Measurements from ENCODE around the gene CDR2.
"Not testable (repeated sequence)": the region's sequence is repeated elsewhere in the genome, so short reads cannot be mapped to it uniquely, and the experiment has no call there.

CDR2 gene

DNA sequence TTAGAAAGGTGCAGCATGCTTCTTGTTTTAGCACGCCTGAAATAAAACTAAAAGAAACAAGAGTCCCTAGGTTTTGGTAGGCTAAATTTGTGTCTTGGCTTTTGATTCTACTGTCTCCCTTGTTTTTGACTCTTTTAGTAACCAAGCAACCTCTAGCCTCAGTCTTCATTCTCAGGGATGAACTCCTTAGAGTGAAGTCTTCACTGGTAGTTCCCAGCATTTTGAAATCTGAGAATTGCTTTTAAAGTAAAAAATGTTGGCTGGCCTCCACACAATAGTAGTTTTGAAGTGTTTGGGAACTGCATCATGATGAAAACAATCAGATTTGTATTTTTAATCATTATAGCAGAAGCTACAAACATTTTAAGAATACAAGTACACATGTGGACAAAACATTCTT, 6.1 kb upstream of the CDR2 start:
- DNase-seq (ENCODE audit: low read depth, low spot score) = no peak
- H3K4me3 ChIP-seq (ENCODE audit: low read length) = no peak overlapping the region

DNA sequence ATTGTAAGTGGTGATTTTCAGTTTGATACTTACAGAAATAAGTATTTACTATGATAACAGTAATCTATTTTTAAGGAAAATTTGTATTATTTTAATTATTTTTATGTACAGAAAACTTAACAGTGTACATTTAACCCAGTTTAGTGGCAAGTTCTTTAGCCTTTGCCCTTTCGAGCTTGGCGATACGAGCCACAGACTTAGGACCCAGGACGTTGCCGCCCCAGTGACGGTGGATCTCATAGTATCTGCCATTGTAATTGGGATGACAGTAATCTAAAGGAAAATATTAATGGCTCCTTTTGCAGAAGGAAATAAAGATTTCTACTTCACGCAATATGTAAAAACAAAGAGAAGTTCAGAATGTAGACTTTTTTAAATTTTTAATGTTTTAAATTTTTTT, 5.2 kb upstream of the CDR2 start:
- H3K4me3 ChIP-seq (ENCODE audit: low read length) = no peak overlapping the region
- DNase-seq (ENCODE audit: low read depth, low spot score) = no peak

DNA sequence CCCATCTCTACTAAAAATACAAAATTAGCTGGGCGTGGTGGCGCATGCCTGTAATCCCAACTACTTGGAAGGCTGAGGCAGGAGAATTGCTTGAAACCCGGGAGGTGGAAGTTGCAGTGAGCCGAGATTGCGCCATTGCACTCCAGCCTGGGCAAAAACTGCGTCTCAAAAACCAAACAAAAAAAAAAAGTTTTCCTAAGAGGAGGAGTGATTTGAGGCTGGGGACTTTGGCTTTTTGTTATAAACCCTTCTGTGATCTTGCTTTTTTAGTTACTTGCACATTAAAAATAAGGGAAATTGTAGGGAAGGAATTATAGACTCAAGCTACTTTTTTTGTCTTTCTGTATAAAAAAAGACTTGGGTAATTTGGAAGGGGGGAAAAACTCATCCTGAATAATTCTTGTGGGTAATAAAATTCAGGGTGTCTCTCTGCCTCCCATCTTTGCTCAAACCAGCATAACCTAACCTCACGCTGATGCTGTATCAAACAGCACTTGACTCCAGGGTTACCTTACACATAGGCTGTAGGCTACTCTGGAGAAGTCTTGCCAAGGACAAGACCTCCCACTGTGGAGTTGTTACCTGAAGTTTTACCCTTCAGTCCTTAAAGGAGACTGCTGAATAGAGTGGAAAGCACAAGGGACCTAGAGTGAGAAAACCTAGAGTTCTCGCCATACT, 1.7 kb upstream of the CDR2 start:
- no peak overlapping the region for H3K4me3 ChIP-seq (ENCODE audit: low read length)
- no peak for DNase-seq (ENCODE audit: low read depth, low spot score)

DNA sequence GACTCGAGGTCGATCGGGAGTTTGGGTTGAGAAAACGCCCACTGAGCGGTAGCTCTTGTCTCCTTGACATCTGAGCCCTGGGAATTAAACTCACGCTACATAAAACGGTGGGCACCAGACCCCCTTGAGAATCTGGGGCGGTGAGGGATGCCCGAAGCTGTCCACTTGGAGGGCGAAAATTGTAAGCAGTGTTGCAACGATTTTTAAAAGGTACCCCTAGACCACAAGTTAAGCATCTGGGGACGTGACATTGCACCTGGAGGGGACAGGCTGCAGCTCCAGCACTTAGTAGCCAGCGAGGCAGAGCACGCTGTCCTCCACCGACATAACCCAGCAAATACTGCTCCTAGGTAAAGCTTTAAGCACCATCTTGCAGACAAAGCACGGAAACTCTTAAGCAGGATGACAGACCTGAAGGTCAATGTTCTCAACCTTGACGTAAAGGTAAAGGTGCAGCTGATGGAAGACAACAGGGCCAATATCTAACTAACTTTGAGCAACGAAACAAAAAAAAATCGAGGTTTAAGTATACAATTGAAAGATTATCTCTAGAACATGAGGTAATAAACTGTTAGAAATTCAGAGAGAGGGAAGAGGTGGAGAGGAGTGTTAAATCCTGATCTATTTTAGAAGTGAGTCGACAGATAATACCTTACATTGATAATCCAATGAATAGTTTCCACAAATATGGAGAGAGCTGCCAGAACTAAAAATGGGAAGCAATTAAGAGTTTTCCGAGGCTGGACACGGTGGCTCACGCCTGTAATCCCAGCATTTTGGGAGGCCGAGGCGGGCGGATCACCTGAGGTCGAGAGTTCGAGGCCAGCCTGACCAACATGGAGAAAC, 921 bp upstream of the CDR2 start:
- no peak for DNase-seq (ENCODE audit: low read depth, low spot score)
- H3K4me3 ChIP-seq (ENCODE audit: low read length) = peak overlapping the region; percentile 78

DNA sequence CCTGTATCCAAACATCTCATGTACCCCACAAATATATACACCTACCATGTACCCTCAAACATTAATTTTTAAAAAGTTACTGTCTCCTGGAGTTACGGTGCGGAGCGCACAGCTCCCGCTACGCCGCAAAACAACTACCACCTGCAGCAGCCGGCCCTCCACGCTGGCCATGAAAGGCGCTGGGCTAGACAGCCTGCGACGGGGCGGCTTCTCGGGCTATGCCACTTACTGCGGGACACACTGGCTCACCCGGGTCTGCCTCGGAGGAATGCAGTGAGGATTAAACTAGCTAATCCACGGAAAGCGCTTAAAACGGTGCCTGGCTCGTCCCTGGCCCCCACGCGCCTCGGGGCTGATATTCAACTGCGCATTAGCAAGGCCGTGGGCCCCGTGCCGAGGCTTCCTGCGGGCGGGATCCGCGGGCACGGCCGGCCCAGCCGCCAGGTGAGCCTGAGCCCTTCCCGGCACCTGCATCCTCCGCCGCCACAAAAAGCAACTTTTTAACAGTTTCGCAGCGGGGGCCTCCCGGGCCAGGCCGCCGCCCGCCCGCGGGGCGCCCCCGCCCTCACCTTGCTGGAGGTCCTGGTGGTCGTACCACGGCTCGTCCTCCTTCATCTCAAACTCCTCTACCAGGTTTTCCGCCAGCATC, 633 bp downstream of the CDR2 start:
- no peak for DNase-seq (ENCODE audit: low read depth, low spot score)
- peak overlapping the region; percentile 78 for H3K4me3 ChIP-seq (ENCODE audit: low read length)

DNA sequence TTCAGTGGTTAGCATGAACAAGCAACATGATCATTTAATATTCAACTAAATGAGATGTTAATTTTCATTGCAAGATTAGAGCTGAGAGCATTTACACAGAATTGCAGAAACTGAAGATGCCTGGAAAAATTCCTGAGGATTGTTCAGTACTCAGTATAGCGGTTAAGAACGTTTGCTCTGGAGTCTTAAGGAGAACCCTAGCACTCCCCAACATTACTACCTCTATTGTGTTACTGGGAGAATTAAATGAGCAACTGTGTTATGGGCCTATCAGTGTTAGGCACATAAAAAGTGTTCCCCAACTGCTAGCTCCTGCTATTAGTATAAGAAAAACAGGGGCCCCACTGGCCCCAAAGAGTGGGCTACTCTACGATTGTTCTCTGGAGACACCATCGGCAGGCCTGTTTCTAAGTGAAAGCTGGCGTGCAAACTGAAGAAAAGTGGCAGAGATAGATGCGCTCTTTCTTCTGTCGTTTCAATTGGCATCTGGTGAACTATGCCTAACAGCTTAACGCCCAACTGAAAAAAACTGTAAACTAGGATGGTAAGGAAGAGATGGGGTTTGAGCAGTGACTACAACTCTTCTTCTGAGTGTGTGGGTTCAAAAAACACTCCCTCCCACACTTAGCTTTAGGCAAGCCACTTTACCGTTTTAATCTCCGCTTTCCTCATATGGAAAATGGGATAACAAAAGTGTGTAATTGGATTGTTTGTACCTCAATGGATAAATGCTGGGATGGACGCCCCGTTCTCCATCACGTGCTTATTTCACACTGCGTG, 1.3 kb downstream of the CDR2 start:
- no peak for DNase-seq (ENCODE audit: low read depth, low spot score)
- H3K4me3 ChIP-seq (ENCODE audit: low read length) = peak overlapping the region; percentile 78

DNA sequence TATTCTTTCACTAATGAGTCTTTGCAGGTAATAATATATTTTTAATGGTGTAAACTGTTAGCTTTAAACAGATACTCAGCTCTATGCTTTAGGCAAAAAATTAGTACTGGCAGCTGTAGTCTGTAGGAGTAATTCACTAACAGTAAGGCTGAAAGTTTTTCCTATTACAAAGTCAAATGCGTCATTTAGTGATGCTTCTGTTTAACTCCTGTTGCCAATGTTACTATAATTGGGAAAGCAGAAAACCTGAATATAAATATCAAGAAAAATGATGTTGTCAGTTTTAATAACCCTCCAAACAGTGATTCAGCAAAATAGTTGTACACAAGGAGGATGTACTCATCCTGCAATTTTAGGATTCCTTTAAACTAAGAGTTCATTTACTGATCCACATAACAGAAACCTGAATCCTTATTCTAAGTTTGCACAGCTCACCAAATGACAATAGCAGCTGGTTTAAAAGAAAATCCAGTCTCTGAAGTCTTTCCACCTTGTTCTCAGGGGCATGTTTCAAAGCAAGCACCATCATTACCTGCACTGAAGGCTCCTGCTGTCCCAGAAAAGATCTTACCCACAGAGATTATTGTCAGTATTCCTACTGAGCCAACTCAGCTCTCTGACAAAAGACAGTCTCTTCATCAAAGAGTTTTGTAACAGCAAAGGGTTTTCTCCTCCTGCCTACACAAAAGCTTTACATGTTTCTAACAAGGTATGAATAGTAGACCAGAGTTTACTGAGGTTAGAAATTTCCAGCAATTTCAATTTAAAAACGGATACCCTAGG, 4.2 kb downstream of the CDR2 start:
- no peak for DNase-seq (ENCODE audit: low read depth, low spot score)
- no peak overlapping the region for H3K4me3 ChIP-seq (ENCODE audit: low read length)

DNA sequence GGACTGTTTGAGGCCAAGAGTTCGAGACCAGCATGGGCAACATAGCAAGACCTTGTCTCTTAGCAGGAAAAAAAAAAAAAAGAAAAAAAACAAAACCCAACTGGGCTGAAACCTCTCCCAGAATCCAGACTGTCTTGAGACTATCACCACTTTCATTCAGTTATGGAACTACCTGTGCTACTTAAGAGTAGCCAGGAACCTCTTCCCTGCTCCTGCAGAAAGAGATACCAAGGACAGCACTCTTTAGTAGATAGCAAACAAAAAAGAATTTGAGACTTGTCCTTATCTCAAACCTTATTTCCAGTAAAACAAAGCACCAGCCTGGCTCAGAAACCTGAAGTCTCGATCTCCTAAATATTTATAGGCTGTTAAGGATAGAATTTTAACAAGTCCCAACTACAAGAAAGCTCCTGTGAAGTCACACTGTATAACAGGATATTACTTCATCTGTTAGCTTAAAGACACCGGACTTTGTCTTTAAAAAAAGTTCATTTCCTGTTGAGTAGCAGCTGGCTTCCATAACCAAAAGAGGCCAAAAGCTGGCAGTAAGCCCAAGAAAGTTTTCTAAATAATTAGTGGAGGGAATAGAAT, 5.1 kb downstream of the CDR2 start:
- DNase-seq (ENCODE audit: low read depth, low spot score) = peak; percentile 55

DNA sequence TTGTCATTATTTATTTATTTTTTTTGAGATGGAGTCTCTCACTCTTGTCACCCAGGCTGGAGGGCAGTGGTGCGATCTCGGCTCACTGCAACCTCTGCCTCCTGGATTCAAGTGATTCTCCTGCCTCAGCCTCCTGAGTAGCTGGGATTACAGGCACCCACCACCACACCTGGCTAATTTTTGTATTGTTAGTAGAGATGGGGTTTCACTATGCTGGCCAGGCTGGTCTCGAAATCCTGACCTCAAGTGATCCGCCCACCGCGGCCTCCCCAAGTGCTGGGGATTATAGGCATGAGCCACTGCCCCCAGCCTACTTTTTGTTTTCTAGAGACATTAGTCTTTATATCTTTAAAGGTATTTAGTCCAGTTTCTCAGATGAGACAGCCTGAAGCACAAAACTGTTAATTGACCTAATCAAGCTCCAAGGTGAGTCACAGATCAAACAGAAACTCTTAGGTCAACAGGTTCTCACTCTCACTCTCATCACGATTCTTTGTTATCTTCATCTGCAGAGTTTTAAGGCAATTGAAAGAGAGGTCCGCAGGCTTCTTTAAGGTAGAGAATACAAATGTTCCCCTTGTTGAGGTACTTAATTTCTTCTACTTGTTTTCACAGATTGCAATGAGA, 6.1 kb downstream of the CDR2 start:
- DNase-seq (ENCODE audit: low read depth, low spot score); H3K4me3 ChIP-seq (ENCODE audit: low read length): not testable (repeated sequence)

More for the DNA sequence above, 5.1 kb downstream of the CDR2 start:
- H3K4me3 ChIP-seq (ENCODE audit: low read length) = no peak overlapping the region

DNA sequence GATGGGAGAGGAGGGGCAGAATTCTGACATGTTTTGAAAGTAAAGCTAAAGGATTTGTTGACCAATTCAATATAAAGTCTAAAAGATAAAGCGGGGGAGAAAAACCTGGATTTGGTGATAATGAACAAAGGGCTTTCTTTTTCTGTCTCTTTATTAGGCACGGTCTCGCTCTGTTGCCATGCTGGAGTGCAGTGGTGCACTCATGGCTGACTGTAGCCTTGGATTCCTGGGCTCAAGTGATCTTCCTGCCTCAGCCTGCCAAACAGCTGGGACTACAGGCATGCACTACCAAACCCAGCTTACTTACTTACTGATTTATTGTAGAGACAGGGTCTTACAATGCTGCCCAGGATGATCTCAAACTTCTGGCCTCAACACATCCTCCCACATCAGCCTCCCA, 7.5 kb downstream of the CDR2 start:
- H3K4me3 ChIP-seq (ENCODE audit: low read length) = no peak overlapping the region
- DNase-seq (ENCODE audit: low read depth, low spot score) = no peak

DNA sequence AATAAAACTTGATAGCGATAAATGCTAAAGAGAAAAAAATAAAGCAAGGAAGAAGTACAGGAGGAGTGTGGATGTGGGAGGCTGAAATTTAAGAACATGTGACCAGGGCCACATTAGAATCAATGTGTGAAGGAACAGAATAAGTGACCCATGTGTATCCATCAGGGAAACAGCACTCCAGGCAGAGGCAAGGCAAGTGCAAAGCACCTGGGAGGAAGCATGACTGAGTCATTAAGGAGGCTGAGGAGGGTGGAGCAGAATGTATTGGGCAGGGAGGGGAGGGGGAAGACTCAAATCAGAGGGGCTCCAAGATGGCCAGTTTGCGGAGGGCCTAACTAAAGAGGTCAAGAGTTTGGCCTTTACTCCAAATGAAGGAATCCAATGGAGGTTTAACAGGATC, 8.0 kb downstream of the CDR2 start:
- H3K4me3 ChIP-seq (ENCODE audit: low read length) = no peak overlapping the region
- DNase-seq (ENCODE audit: low read depth, low spot score) = no peak

DNA sequence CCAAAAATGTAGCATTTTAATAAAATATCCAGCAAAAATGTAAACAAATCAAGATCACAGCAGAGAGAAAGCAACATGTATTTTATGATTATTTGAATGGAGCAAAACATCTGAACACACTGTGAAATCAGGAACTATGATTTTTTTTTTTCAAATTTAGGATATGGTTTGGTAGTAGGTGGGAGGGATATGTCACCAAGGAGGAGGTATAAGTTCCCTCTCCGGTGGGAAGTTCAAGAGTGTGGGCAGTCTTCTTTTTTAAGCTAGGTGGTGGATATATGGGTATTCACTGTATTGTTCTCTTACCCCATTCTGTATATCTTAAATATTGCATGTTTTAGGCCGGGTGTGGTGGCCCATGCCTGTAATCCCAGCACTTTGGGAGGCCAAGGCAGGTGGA, 10.2 kb downstream of the CDR2 start:
- DNase-seq (ENCODE audit: low read depth, low spot score) = no peak
- no peak overlapping the region for H3K4me3 ChIP-seq (ENCODE audit: low read length)

DNA sequence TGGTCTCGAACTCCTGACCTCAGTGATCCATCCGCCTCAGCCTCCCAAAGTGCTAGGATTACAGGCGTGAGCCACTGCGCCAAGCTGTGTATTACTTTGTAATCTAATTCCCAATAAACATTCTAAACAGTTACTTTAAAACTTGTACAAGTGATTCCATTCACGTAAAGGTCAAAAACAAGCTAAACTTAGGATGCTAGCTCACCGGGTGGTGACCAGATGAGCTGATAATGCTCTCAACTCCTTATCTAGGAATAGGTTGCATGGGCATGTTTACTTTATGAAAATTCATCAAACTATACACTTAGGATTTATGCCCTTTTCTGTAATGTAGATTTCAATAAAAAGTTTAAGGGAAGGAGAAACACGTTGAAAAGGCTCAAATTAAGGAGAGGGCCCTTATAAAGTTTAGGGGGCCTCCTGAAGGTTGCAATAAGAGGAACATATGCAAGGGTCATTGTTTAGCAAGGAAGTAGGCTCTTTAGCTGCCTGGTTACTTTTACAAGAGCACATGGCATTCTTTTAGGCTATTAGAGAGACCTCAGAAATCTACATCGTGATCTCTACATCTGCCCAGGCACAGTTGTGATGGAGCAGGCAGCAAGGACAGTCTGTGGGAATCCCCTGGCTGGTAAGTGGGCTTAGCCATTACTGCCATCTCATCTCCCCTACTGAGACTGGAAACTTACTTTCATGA, 13.3 kb downstream of the CDR2 start:
- no peak for DNase-seq (ENCODE audit: low read depth, low spot score)

DNA sequence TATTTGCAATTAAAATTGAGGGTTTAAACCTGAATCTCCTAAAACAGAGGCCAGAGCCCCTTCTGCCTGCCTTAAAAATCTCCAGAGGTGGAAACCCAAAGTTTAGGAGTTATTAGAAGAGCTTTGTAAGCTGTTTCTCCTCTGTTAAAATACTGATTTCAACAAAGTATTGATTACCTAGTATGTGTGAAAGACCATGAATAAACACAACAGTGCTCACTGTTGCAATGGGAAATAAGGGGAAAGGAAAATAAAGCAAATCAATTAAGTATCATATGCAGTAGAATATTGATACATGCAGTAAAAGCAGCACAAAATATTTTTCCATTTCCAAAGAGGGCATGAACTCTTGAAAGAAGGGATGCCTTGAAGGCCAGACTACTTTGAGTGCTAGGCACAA, 14.7 kb downstream of the CDR2 start:
- no peak overlapping the region for H3K4me3 ChIP-seq (ENCODE audit: low read length)

More for the DNA sequence above, 13.3 kb downstream of the CDR2 start:
- no peak overlapping the region for H3K4me3 ChIP-seq (ENCODE audit: low read length)

DNA sequence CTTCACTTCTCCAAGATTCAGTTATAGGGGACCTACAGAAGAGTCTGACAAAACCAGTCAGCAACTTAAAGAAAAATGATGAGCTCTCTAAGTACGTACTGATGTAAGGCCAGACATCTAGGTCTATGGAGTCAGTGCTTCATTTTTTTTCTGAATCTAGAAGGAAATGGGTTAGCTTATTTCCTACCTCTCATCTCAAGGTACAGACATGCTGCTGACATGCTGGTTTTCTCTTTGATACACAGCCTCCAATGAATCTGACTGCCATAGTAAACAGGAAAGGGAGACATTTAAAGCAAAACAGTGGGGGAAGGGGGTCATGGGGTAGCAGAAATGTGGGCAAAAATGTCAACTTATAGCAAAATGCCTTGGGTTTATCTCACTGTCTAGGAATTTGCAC, 16.4 kb downstream of the CDR2 start:
- DNase-seq (ENCODE audit: low read depth, low spot score) = peak; percentile 51
- no peak overlapping the region for H3K4me3 ChIP-seq (ENCODE audit: low read length)

More for the DNA sequence above, 14.7 kb downstream of the CDR2 start:
- DNase-seq (ENCODE audit: low read depth, low spot score) = no peak

DNA sequence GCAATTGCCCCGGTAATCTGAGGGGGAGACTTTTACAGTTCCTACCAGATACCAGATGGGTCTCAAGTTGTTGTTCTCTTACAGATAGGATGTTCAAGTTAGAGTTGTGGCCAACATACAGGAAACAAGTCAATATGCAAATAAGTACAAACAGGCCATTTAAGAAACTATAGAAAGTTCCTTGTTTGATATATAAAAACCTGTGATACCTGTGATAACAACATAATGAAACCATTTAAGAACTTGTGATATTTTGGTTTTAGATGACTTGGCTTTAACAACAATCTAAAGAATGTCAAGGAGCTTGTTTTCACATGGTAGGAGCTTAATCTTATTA, 16.8 kb downstream of the CDR2 start:
- DNase-seq (ENCODE audit: low read depth, low spot score) = no peak
- no peak overlapping the region for H3K4me3 ChIP-seq (ENCODE audit: low read length)

DNA sequence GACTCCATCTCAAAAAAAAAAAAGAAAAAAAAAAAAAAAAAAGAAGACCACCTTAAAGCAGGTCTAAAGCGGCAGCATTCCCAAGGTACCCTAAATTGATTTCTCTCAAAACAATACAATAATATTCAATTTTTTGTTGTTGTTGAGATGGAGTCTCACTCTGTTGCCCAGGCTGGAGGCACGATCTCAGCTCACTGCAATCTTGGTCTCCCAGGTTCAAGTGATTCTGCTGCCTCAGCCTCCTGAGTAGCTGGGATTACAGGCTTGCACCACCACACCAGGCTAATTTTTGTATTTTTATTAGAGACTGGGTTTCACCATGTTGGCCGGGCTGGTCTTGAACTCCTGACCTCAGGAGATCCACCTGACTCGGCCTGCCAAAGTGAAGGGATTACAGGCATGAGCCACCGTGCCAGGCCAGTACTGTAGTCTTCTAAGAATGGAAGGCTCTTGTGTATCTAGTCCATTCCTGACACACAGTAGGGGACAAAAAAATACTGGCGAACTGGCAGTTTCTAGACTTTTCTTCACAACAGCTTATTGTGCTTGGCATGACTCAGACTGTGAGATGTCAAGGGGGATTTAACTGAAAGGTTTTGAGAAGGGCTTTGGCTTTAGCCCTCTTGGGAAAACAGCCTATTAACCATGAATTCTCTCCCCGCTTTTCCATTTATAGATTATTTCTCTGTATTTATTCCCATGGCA, 17.3 kb downstream of the CDR2 start:
- DNase-seq (ENCODE audit: low read depth, low spot score) = no peak
- no peak overlapping the region for H3K4me3 ChIP-seq (ENCODE audit: low read length)

All from Jurkat, Clone E6-1 (cell line).